ENCODE data around the gene GAS2L3.
"Not testable (repeated sequence)": the region's sequence is repeated elsewhere in the genome, so short reads cannot be mapped to it uniquely, and the experiment has no call there.

GAS2L3 gene

GRCh38 chr12:100574187-100575074 is 947 bp downstream of the GAS2L3 start:
- DNase-seq (ENCODE audit: low spot score): peak; percentile 70

- DNase-seq (ENCODE audit: low spot score): peak; percentile 98
Observed at GRCh38 chr12:100576331-100577036, 3.0 kb downstream of the GAS2L3 start.

GRCh38 chr12:100578923-100579322 is 5.4 kb downstream of the GAS2L3 start:
- no peak for DNase-seq (ENCODE audit: low spot score)

GRCh38 chr12:100579844-100580243 is 6.4 kb downstream of the GAS2L3 start:
- no peak for DNase-seq (ENCODE audit: low spot score)

- DNase-seq (ENCODE audit: low spot score): no peak
Observed at GRCh38 chr12:100584256-100584655, 10.8 kb downstream of the GAS2L3 start.

GRCh38 chr12:100591979-100592378 is 18.5 kb downstream of the GAS2L3 start:
- DNase-seq (ENCODE audit: low spot score): no peak

GRCh38 chr12:100593490-100593889 is 20.0 kb downstream of the GAS2L3 start:
- no peak for DNase-seq (ENCODE audit: low spot score)

- DNase-seq (ENCODE audit: low spot score): no peak
Observed at GRCh38 chr12:100601626-100602025, 28.1 kb downstream of the GAS2L3 start.

- DNase-seq (ENCODE audit: low spot score): not testable (repeated sequence)
Observed at GRCh38 chr12:100602997-100603396, 29.5 kb downstream of the GAS2L3 start.

- no peak for DNase-seq (ENCODE audit: low spot score)
Observed at GRCh38 chr12:100608776-100609175, 35.3 kb downstream of the GAS2L3 start.

- DNase-seq (ENCODE audit: low spot score): no peak
Observed at GRCh38 chr12:100610666-100611430, 37.4 kb downstream of the GAS2L3 start.

- DNase-seq (ENCODE audit: low spot score): no peak
Observed at GRCh38 chr12:100612606-100613005, 39.1 kb downstream of the GAS2L3 start.

- DNase-seq (ENCODE audit: low spot score): no peak
Observed at GRCh38 chr12:100624571-100624970, 51.1 kb downstream of the GAS2L3 start.

GRCh38 chr12:100632445-100632892 is 59.0 kb downstream of the GAS2L3 start:
- DNase-seq (ENCODE audit: low spot score): no peak

- not testable (repeated sequence) for DNase-seq (ENCODE audit: low spot score)
Observed at GRCh38 chr12:100633082-100633785, 59.8 kb downstream of the GAS2L3 start.

- DNase-seq (ENCODE audit: low spot score): no peak
Observed at GRCh38 chr12:100643246-100643645, 69.8 kb downstream of the GAS2L3 start.

GRCh38 chr12:100646896-100647295 is 73.4 kb downstream of the GAS2L3 start:
- no peak for DNase-seq (ENCODE audit: low spot score)

- no peak for DNase-seq (ENCODE audit: low spot score)
Observed at GRCh38 chr12:100651108-100651507, 77.6 kb downstream of the GAS2L3 start.

GRCh38 chr12:100651694-100652093 is 78.2 kb downstream of the GAS2L3 start:
- no peak for DNase-seq (ENCODE audit: low spot score)

- no peak for DNase-seq (ENCODE audit: low spot score)
Observed at GRCh38 chr12:100652488-100652887, 79.0 kb downstream of the GAS2L3 start.

- DNase-seq (ENCODE audit: low spot score): no peak
Observed at GRCh38 chr12:100656141-100656540, 82.7 kb downstream of the GAS2L3 start.

GRCh38 chr12:100656856-100657255 is 83.4 kb downstream of the GAS2L3 start:
- no peak for DNase-seq (ENCODE audit: low spot score)
